ENCODE data around the gene CCL4. TPM values are rescaled to one million over a fixed set of nuclear protein-coding genes. Genes with fewer than 3 reads are reported as not detected.

The CCL4 gene
- total RNA-seq, 1 donor from 2014 or later: not detected

DNA sequence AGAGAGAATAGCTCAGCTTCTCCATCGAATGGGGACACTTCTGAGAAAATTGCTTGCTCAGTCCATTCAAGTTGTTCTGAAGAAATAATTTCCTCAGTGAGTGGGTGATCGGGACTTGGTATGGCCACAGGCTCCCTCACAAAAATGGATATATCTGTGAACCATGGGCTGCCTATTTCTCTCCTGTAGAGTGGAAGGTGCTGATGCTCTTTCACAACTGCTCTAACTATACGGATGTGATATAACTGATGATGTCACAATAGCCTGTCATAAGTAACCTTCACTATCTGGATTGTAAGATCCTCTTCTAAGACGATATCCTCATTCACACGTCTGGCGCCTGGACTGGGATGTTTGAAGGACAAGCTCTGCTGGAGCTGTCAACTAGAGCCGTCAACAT, 44.2 kb upstream of the CCL4 start:
- no peak for DNase-seq (ENCODE audit: low spot score)
- H3K9me3 ChIP-seq (ENCODE audit: low read depth): no peaks in the 10 kb centered on the region

DNA sequence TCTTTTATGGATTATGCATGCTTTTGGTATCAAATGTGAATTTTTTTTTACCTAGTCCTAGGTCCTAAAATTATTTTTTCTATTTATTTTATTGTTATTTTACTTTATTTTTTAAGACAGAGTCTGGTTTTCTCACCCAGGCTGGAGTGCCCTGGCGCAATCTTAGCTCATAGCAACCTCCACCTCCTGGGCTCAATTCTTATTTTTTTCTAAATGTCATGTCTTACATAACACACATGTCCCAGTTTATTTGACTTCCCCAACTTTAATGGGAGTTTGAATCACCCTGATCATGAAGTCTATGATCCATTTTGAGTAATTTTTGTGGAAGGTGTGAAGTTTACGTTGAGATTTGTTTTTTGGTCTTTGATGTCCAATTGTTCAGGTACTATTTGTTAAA, 42.8 kb upstream of the CCL4 start:
- no peaks in the 10 kb centered on the region for H4K20me1 ChIP-seq (ENCODE audit: low read depth)
- Mint-ChIP-seq H3K27me3 (ENCODE audit: insufficient read depth, low read depth) (peaks cover 2% of the 10 kb centered on the region), H3K36me3 (no peaks in the 10 kb centered on the region), H3K27ac (no peak overlapping the region), H3K4me3 (no peak overlapping the region), H3K9me3 (no peaks in the 10 kb centered on the region), H3K4me1 (no peaks in the 10 kb centered on the region)
- no peak overlapping the region for H3K4me3 ChIP-seq
- no peaks in the 10 kb centered on the region for H3K9me3 ChIP-seq (ENCODE audit: low read depth)
- TF ChIP-seq, protein P1, sequence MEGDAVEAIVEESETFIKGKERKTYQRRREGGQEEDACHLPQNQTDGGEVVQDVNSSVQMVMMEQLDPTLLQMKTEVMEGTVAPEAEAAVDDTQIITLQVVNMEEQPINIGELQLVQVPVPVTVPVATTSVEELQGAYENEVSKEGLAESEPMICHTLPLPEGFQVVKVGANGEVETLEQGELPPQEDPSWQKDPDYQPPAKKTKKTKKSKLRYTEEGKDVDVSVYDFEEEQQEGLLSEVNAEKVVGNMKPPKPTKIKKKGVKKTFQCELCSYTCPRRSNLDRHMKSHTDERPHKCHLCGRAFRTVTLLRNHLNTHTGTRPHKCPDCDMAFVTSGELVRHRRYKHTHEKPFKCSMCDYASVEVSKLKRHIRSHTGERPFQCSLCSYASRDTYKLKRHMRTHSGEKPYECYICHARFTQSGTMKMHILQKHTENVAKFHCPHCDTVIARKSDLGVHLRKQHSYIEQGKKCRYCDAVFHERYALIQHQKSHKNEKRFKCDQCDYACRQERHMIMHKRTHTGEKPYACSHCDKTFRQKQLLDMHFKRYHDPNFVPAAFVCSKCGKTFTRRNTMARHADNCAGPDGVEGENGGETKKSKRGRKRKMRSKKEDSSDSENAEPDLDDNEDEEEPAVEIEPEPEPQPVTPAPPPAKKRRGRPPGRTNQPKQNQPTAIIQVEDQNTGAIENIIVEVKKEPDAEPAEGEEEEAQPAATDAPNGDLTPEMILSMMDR (IDR thresholded peaks at IDR 0.05): no peak
- no peak for TF ChIP-seq EZH2phosphoT487 (IDR thresholded peaks at IDR 0.05)
- no peaks in the 10 kb centered on the region for H3K4me1 ChIP-seq
- H3K79me2 ChIP-seq (ENCODE audit: low read depth): no peaks in the 10 kb centered on the region
- H3K9ac ChIP-seq: no peak overlapping the region
- no peaks in the 10 kb centered on the region for H3K36me3 ChIP-seq
- H3F3A ChIP-seq (ENCODE audit: low read depth): no peaks in the 10 kb centered on the region
- H2AFZ ChIP-seq (replicated peaks): no peak overlapping the region
- no peaks in the 10 kb centered on the region for H3K27me3 ChIP-seq
- no peak overlapping the region for H3K27ac ChIP-seq
- H3K4me2 ChIP-seq: no peak overlapping the region
- DNase-seq (ENCODE audit: low spot score): no peak

More for the DNA sequence above, 44.2 kb upstream of the CCL4 start:
- Histone ChIP-seq H3K79me2 (ENCODE audit: low read depth) (no peaks in the 10 kb centered on the region), H2AFZ (replicated peaks) (no peak overlapping the region), H3K27me3 (no peaks in the 10 kb centered on the region), H3F3A (ENCODE audit: low read depth) (no peaks in the 10 kb centered on the region), H3K4me1 (no peaks in the 10 kb centered on the region), H3K4me3 (no peak overlapping the region), H3K9ac (no peak overlapping the region), H3K4me2 (no peak overlapping the region), H4K20me1 (ENCODE audit: low read depth) (no peaks in the 10 kb centered on the region), H3K36me3 (no peaks in the 10 kb centered on the region), H3K27ac (no peak overlapping the region)
- Mint-ChIP-seq H3K9me3 (no peaks in the 10 kb centered on the region), H3K36me3 (no peaks in the 10 kb centered on the region), H3K27ac (no peak overlapping the region), H3K27me3 (ENCODE audit: insufficient read depth, low read depth) (no peaks in the 10 kb centered on the region), H3K4me1 (no peaks in the 10 kb centered on the region), H3K4me3 (no peak overlapping the region)
- TF ChIP-seq, protein P1 (IDR thresholded peaks at IDR 0.05): no peak
- TF ChIP-seq EZH2 (IDR thresholded peaks at IDR 0.05): no peak
- no peak for TF ChIP-seq EZH2phosphoT487 (IDR thresholded peaks at IDR 0.05)

DNA sequence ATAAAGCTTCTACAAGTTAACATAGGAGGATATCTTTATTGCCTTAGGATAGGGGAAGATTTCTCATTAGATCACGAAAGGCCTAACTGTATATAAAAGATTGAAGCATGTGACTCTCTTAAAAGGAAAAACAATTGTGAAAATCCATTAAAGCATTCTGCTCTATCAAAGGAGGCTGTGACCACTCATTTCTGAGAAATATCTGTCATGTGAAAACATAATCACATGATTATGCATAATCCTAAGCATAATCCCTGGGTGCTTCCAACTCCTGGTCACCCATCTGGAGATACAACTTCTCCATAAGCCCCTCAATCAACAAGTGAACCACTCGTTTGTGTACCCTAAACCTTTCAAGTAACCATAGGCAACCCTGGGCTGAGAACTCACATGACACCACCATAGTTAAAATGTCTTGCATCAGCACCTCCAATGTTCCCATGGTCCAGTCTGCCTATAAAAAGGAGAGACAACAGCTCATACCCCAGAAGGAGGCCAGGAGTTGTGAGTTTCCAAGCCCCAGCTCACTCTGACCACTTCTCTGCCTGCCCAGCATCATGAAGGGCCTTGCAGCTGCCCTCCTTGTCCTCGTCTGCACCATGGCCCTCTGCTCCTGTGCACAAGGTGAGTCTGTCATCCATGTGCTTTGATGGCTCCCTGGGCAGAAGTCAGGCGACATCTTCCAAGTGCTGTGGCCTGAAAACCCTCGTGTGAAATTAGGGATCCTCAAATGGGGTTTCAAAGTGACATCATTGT, 39.7 kb upstream of the CCL4 start, which contains the start of gene CCL18:
CCL18 (plus strand) TSS at position 487 of the 756 bp plus-strand sequence; CDS start at position 558, 71 bp downstream.
- no peaks in the 10 kb centered on the region for H3K4me1 ChIP-seq
- no peaks in the 10 kb centered on the region for H3K27me3 ChIP-seq
- no peaks in the 10 kb centered on the region for H3K36me3 Mint-ChIP-seq
- no peaks in the 10 kb centered on the region for H3K4me1 Mint-ChIP-seq
- H3K9ac ChIP-seq: no peak within 1 kb of the TSS
- no peak within 1 kb of the TSS for H3K4me3 ChIP-seq
- no peaks in the 10 kb centered on the region for H3F3A ChIP-seq (ENCODE audit: low read depth)
- H3K36me3 ChIP-seq: no peaks in the 10 kb centered on the region
- H3K4me2 ChIP-seq: no peak within 1 kb of the TSS
- no peak within 1 kb of the TSS for H2AFZ ChIP-seq (replicated peaks)
- H3K27me3 Mint-ChIP-seq (ENCODE audit: insufficient read depth, low read depth): peaks cover 2% of the 10 kb centered on the region
- no peak for DNase-seq (ENCODE audit: low spot score)
- TF ChIP-seq, protein P1 (IDR thresholded peaks at IDR 0.05): no peak
- TF ChIP-seq EZH2 (IDR thresholded peaks at IDR 0.05) (no peak), EZH2phosphoT487 (IDR thresholded peaks at IDR 0.05) (no peak)
- H3K4me3 Mint-ChIP-seq: no peak within 1 kb of the TSS
- H3K9me3 ChIP-seq (ENCODE audit: low read depth): no peaks in the 10 kb centered on the region
- no peak within 1 kb of the TSS for H3K27ac ChIP-seq
- H3K79me2 ChIP-seq (ENCODE audit: low read depth): no peaks in the 10 kb centered on the region
- H3K9me3 Mint-ChIP-seq: peaks cover 7% of the 10 kb centered on the region
- no peaks in the 10 kb centered on the region for H4K20me1 ChIP-seq (ENCODE audit: low read depth)
- H3K27ac Mint-ChIP-seq: no peak within 1 kb of the TSS

Measured in neural progenitor cell (in vitro differentiated cells).